Measurements from ENCODE around the gene CANX. TPM values are rescaled to one million over a fixed set of nuclear protein-coding genes. Genes with fewer than 3 reads are reported as not detected.

Gene CANX
- total and polyA plus RNA-seq, 2 of the 13 experiments (the other 11 are each of a cell fraction or from before 2014, with no cell fraction given): 477 to 680 TPM

DNA sequence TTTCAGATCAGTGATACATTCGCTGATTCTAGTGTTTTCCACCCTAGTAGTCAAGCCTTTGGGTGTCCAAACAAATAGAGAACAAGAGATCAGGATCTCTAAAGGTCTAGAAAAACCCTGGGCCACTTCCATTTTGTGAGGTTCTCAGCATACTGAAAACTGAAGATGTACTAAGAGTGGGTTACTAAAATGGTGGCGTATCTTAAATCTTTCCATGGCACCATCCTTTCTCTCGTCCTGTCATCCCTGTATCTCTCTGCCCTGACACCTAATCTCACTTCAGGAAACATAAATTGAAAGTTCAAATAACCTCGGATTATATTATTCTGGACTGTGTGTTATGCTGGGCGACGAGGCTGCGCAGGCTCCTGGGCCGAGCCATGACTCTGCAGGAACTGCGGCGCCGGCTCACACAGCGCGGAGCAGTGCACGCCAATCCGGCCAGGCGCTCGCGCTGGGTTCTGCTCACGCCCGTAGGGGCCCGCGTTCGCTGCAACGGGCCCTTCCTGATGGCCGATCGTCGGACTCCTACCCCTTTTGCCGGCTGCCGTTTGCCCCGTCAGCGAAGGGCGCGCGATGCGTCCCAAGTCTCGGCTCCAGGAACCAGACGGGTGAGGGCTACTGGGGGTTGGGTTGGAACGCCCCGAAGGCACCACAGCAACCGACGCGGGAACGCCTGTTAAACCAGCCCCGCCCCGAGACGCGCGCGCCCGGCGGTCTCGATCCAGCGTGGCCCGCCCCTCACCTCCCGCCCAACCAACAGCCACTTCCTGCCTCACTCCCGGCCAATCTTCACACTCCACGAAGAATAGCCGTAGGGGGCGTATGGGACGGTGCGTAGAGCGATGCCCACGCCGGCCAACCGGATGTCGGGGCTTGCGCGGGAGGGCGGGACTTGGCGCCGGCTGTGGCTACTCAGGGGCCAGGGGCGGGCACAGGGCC, 503 bp upstream of the CANX start (continued):
- TF ChIP-seq, protein P1, sequence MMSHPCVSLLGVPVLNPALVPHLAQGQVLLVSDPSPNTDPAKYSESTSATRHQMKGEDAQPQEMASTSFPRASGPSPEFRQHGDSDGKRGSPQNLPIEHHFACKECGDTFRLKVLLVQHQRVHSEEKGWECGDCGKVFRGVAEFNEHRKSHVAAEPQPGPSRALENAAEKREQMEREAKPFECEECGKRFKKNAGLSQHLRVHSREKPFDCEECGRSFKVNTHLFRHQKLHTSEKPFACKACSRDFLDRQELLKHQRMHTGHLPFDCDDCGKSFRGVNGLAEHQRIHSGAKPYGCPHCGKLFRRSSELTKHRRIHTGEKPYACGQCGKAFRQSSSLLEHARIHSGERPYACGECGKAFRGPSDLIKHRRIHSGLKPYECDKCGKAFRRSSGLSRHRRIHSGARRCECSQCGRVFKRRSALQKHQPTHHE (CRISPR knock-in tag; IDR thresholded peaks at IDR 0.05; ENCODE audit: borderline replicate concordance): no peak
- TF ChIP-seq SUZ12 (IDR thresholded peaks at IDR 0.05; ENCODE audit: low read depth, low read length) (no peak), ZBTB7B (CRISPR knock-in tag; IDR thresholded peaks at IDR 0.05) (peak; percentile 39; the same call in 1 of the 2 replicates), ZNF251 (CRISPR knock-in tag; IDR thresholded peaks at IDR 0.05) (no peak), MYPOP (CRISPR knock-in tag; IDR thresholded peaks at IDR 0.05) (peak; percentile 29; the same call in 1 of the 2 replicates), AGO2 (optimal IDR thresholded peaks at IDR 0.05; ENCODE audit: low read depth, low read length) (no peak), UBTF (CRISPR knock-in tag; IDR thresholded peaks at IDR 0.05) (peak; percentile 93), ZNF639 (CRISPR knock-in tag; conservative IDR thresholded peaks at IDR 0.05) (no peak; the same call in 1 of the 2 replicates), ZNF710 (CRISPR knock-in tag; IDR thresholded peaks at IDR 0.05; ENCODE audit: borderline replicate concordance) (no peak), ZSCAN25 (CRISPR knock-in tag; IDR thresholded peaks at IDR 0.05) (peak; percentile 24; the same call in 1 of the 2 replicates), ZNF784 (CRISPR knock-in tag; IDR thresholded peaks at IDR 0.05; ENCODE audit: borderline replicate concordance) (no peak)
- TF ChIP-seq, protein P2, sequence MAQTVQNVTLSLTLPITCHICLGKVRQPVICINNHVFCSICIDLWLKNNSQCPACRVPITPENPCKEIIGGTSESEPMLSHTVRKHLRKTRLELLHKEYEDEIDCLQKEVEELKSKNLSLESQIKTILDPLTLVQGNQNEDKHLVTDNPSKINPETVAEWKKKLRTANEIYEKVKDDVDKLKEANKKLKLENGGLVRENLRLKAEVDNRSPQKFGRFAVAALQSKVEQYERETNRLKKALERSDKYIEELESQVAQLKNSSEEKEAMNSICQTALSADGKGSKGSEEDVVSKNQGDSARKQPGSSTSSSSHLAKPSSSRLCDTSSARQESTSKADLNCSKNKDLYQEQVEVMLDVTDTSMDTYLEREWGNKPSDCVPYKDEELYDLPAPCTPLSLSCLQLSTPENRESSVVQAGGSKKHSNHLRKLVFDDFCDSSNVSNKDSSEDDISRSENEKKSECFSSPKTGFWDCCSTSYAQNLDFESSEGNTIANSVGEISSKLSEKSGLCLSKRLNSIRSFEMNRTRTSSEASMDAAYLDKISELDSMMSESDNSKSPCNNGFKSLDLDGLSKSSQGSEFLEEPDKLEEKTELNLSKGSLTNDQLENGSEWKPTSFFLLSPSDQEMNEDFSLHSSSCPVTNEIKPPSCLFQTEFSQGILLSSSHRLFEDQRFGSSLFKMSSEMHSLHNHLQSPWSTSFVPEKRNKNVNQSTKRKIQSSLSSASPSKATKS (CRISPR knock-in tag; IDR thresholded peaks at IDR 0.05): no peak

Measured in HepG2 (cell line).